ENCODE results near the gene PSMD8.
"Not testable (repeated sequence)": the region's sequence is repeated elsewhere in the genome, so short reads cannot be mapped to it uniquely, and the experiment has no call there.

Gene PSMD8

DNA sequence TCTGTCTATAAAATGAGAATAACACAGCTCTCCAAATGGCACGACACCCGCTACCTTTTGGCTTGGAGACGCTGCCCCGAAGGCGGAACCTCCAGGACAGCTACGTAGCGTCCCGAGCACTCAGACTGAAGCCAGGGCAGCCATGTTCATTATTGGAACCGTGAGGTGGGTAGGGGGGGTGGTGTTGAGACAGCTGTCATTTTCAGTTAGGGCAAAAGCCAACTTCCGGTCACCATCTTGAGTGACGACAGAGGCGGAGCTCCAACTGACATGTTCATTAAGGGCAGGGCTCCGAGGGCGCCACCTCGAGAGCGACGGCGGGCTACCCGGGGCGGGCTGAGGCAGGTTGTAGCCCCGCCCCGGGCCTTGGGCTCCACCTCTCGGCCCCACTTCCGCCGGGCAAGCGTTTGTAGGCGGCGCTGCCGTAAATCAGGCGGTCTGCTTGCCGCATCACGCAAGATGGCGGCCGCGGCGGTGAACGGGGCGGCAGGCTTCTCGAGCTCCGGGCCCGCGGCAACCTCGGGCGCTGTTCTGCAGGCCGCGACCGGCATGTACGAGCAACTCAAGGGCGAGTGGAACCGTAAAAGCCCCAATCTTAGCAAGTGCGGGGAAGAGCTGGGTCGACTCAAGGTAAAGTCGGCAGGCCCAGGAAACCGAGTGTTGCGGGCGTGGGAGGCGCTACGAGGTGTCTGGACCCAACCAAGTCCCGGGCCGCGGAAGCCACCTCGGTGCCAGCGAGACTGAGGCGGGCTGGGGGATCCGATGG lies at the start of gene PSMD8:
PSMD8 (plus strand) TSS at position 240 of the 766 bp plus-strand sequence; CDS start at position 271, 31 bp downstream.
- Histone ChIP-seq H3K4me3 (ENCODE audit: low read length) (peak within 1 kb of the TSS; percentile 97), H3K9ac (ENCODE audit: low read length) (peak within 1 kb of the TSS; percentile 81), H3K27me3 (ENCODE audit: control insufficient read depth, insufficient read depth, low read length) (no peaks in the 10 kb centered on the region), H3K36me3 (ENCODE audit: control insufficient read depth, insufficient read depth, low read length) (peaks cover 15% of the 10 kb centered on the region), H3K27ac (ENCODE audit: low read depth, low read length) (peak within 1 kb of the TSS; percentile 90), H3K4me1 (ENCODE audit: control insufficient read depth, insufficient read depth, low read length) (peaks cover 14% of the 10 kb centered on the region)

DNA sequence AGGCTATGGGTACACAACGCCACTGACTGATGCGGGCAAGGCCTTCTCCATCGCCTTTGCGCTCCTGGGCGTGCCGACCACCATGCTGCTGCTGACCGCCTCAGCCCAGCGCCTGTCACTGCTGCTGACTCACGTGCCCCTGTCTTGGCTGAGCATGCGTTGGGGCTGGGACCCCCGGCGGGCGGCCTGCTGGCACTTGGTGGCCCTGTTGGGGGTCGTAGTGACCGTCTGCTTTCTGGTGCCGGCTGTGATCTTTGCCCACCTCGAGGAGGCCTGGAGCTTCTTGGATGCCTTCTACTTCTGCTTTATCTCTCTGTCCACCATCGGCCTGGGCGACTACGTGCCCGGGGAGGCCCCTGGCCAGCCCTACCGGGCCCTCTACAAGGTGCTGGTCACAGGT lies 47.8 kb upstream of the PSMD8 start:
- H3K36me3 ChIP-seq (ENCODE audit: control insufficient read depth, insufficient read depth, low read length) = peaks cover 11% of the 10 kb centered on the region
- H3K4me1 ChIP-seq (ENCODE audit: control insufficient read depth, insufficient read depth, low read length) = peaks cover 4% of the 10 kb centered on the region
- no peaks in the 10 kb centered on the region for H3K27me3 ChIP-seq (ENCODE audit: control insufficient read depth, insufficient read depth, low read length)
- H3K27ac ChIP-seq (ENCODE audit: low read depth, low read length) = no peak overlapping the region
- H3K9ac ChIP-seq (ENCODE audit: low read length) = no peak overlapping the region
- no peak overlapping the region for H3K4me3 ChIP-seq (ENCODE audit: low read length)

DNA sequence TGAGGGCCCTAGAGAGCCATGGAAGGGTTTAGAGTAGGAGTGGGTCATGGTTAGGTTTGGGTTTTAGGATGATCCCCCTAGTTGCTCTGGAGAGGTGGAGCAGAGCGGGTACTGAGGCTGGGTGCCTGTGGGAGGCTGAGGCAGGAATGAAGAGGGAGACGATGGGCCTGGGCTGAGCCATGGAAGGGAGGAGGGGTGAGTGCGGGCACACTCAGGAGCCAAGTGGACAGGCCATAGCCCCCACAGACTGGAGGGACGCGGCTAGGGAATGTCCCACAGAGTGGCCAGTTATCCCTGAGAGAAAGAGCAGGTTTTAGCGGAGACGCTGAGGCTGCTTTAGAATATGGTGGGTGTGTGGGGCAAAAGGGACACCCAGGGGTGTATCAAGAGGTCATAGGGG lies 44.7 kb upstream of the PSMD8 start:
- Histone ChIP-seq H3K9ac (ENCODE audit: low read length) (no peak overlapping the region), H3K4me1 (ENCODE audit: control insufficient read depth, insufficient read depth, low read length) (no peaks in the 10 kb centered on the region), H3K27me3 (ENCODE audit: control insufficient read depth, insufficient read depth, low read length) (no peaks in the 10 kb centered on the region), H3K36me3 (ENCODE audit: control insufficient read depth, insufficient read depth, low read length) (peaks cover 11% of the 10 kb centered on the region), H3K27ac (ENCODE audit: low read depth, low read length) (no peak overlapping the region), H3K4me3 (ENCODE audit: low read length) (no peak overlapping the region)

DNA sequence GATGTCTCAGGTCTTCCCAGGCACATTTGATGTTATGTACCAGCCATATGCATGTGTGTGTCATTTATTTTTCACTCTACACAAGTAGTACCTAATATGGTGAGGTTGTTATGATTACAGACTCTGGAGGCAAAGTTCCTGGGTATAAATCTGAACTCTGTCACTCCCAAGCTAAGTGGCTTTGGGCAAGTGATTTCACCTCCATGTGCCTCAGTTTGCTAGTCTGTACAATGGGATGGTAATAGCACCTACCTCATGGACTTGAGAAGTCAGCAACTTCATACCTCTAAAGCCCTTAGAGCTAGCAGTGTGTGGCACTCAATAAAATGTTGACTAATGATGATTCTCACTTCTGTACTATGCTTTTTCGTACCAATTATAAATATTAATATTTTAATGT lies 42.6 kb upstream of the PSMD8 start:
- H3K4me3 ChIP-seq (ENCODE audit: low read length) = no peak overlapping the region
- H3K36me3 ChIP-seq (ENCODE audit: control insufficient read depth, insufficient read depth, low read length) = peaks cover 11% of the 10 kb centered on the region
- H3K9ac ChIP-seq (ENCODE audit: low read length) = no peak overlapping the region
- H3K27me3 ChIP-seq (ENCODE audit: control insufficient read depth, insufficient read depth, low read length) = no peaks in the 10 kb centered on the region
- no peak overlapping the region for H3K27ac ChIP-seq (ENCODE audit: low read depth, low read length)
- H3K4me1 ChIP-seq (ENCODE audit: control insufficient read depth, insufficient read depth, low read length) = no peaks in the 10 kb centered on the region

DNA sequence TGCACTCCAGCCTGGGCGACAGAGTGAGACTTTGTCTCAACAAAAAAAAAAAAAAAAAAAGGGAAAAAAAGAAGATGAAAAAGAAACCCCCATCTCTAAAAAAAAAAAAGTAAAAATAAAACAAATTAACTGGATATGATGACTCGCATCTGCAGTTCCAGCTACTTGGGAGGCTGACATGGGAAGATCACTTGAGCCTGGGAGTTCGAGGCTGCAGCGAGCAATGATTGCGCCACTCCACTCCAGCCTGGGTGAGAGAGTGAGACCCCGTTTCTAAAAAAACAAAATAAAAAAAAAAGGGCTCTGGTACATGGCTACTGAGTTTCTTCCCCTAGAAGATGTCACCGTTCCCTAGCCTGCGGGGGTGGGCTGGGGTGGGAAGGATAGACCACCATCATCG lies 41.1 kb upstream of the PSMD8 start:
- H3K27ac ChIP-seq (ENCODE audit: low read depth, low read length) = no peak overlapping the region
- no peak overlapping the region for H3K4me3 ChIP-seq (ENCODE audit: low read length)
- no peak overlapping the region for H3K9ac ChIP-seq (ENCODE audit: low read length)
- peaks cover under 1% of the 10 kb centered on the region for H3K36me3 ChIP-seq (ENCODE audit: control insufficient read depth, insufficient read depth, low read length)
- H3K27me3 ChIP-seq (ENCODE audit: control insufficient read depth, insufficient read depth, low read length) = no peaks in the 10 kb centered on the region
- H3K4me1 ChIP-seq (ENCODE audit: control insufficient read depth, insufficient read depth, low read length) = no peaks in the 10 kb centered on the region

DNA sequence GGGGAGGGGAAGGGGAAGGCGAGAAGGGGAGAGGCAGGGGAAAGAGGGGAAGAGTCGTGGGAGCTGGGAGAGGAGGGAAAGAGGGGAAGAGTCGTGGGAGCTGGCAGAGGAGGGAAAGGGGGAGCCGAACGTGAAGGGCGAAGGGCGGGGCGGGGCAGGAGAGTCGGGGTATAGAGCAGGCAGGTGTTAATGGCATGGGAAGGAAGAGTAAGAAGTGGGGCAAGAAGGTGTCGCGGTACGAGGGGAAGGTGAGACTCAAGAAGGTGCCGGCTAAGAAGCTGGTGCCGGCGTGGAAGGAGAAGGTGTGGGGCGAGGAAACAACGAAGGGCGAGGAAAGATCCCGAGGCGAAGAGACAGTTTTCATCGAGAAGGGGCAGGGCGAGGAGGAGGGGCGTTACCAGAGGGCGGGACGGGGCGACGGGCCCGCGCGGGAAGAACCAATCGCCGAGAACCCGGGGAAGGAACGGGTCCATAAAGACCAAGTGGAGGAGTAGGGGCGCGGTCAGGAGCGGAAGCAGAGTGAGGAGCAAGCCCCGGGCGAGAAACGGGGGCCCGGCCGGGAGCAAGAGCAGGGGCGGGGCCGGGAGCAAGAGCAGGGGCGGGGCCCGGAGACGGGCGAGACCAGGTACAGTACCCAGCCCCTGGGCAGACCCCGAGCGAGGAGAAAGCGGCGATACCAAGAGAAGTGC lies 38.3 kb upstream of the PSMD8 start:
- H3K36me3 ChIP-seq (ENCODE audit: control insufficient read depth, insufficient read depth, low read length) = no peaks in the 10 kb centered on the region
- peak overlapping the region; percentile 86 for H3K27ac ChIP-seq (ENCODE audit: low read depth, low read length)
- H3K4me1 ChIP-seq (ENCODE audit: control insufficient read depth, insufficient read depth, low read length) = no peaks in the 10 kb centered on the region
- peak overlapping the region; percentile 70 for H3K9ac ChIP-seq (ENCODE audit: low read length)
- H3K27me3 ChIP-seq (ENCODE audit: control insufficient read depth, insufficient read depth, low read length) = no peaks in the 10 kb centered on the region
- H3K4me3 ChIP-seq (ENCODE audit: low read length) = peak overlapping the region; percentile 98

DNA sequence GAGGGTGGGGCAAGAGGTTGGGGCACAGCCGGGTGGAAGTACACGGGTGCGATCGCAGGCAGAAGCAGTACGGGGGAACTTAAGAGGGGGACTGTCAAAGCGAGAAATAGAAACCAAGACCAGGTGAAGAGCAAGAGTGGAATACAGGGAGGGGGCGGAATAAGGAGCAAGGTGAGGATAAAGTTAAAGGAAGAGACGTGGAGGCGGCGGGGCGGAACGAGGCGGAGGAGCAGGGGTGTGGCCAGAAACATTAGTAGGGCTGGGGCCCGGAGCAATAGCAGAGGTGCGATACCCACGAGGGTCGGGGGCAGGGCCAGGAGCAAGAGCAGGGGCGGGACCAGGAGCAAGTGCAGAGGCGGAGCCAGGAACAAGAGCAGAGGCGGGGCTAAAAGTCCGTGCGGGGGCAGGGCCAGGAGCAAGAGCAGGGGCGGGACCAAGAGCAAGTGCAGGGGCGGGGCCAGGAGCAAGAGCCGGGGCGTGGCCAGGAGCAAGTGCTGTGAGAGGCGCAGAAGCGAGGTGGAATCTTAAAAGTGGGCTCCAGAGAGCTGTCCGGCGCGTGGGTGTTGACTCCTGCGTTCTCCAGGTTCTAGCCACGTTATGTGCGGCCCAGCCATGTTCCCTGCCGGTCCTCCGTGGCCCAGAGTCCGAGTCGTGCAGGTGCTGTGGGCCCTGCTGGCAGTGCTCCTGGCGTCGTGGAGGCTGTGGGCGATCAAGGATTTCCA lies 37.6 kb upstream of the PSMD8 start:
- Histone ChIP-seq H3K4me3 (ENCODE audit: low read length) (peak overlapping the region; percentile 98), H3K36me3 (ENCODE audit: control insufficient read depth, insufficient read depth, low read length) (no peaks in the 10 kb centered on the region), H3K4me1 (ENCODE audit: control insufficient read depth, insufficient read depth, low read length) (no peaks in the 10 kb centered on the region), H3K9ac (ENCODE audit: low read length) (peak overlapping the region; percentile 70), H3K27ac (ENCODE audit: low read depth, low read length) (peak overlapping the region; percentile 86), H3K27me3 (ENCODE audit: control insufficient read depth, insufficient read depth, low read length) (no peaks in the 10 kb centered on the region)

DNA sequence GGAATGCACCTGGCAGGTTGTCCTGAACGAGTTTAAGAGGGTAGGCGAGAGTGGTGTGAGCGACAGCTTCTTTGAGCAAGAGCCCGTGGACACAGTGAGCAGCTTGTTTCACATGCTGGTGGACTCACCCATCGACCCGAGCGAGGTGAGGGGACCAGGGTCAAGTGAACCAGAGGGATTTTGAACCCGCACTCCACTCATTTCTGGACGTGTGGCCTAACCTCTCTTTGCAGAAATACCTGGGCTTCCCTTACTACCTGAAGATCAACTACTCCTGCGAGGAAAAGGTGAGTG lies 37.1 kb upstream of the PSMD8 start:
- H3K4me1 ChIP-seq (ENCODE audit: control insufficient read depth, insufficient read depth, low read length) = no peaks in the 10 kb centered on the region
- H3K36me3 ChIP-seq (ENCODE audit: control insufficient read depth, insufficient read depth, low read length) = no peaks in the 10 kb centered on the region
- peak overlapping the region; percentile 98 for H3K4me3 ChIP-seq (ENCODE audit: low read length)
- no peak overlapping the region for H3K9ac ChIP-seq (ENCODE audit: low read length)
- H3K27ac ChIP-seq (ENCODE audit: low read depth, low read length) = no peak overlapping the region
- H3K27me3 ChIP-seq (ENCODE audit: control insufficient read depth, insufficient read depth, low read length) = no peaks in the 10 kb centered on the region

DNA sequence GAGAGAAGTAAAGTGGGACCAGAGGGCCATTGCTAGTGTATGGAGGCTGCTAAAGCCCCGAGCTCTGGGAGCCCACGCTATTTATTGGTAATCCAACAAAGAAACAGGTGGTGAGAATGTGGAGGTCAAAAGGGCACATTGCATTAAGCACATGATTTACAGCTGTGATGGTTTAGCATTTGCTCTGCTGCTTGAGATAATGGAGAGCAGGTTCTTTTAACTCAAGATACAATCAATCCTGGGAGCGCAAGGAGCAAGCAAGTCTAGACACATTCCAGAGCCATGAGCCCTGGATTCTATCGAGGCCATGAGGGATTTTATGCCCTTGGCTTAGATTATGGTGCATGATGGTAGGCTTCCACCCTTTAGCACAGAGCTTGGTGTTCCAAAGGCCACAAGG lies 35.4 kb upstream of the PSMD8 start:
- H3K36me3 ChIP-seq (ENCODE audit: control insufficient read depth, insufficient read depth, low read length); H3K27me3 ChIP-seq (ENCODE audit: control insufficient read depth, insufficient read depth, low read length); H3K4me1 ChIP-seq (ENCODE audit: control insufficient read depth, insufficient read depth, low read length); H3K4me3 ChIP-seq (ENCODE audit: low read length); H3K9ac ChIP-seq (ENCODE audit: low read length); H3K27ac ChIP-seq (ENCODE audit: low read depth, low read length): not testable (repeated sequence)

DNA sequence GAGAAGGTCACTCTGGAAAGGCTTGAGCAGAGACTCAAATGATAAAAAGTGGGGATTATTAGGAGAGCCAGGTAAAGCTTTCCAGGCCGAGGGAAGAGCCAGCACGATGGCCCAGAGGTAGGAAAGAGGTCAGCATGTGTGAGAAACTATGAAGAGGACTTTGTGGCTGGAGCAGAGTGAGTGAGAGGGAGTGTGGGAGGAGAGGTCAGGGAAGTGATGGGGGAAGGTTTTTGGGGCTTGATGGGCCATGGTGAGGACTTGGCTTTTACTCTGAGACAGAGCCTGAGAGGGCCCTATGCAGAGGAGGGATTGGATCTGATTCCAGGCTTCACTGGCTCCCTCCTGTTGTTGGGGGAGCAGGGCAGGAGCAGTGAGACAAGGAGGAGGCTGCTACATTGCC lies 33.4 kb upstream of the PSMD8 start:
- no peaks in the 10 kb centered on the region for H3K36me3 ChIP-seq (ENCODE audit: control insufficient read depth, insufficient read depth, low read length)
- no peaks in the 10 kb centered on the region for H3K27me3 ChIP-seq (ENCODE audit: control insufficient read depth, insufficient read depth, low read length)
- no peak overlapping the region for H3K9ac ChIP-seq (ENCODE audit: low read length)
- H3K27ac ChIP-seq (ENCODE audit: low read depth, low read length) = no peak overlapping the region
- H3K4me3 ChIP-seq (ENCODE audit: low read length) = no peak overlapping the region
- H3K4me1 ChIP-seq (ENCODE audit: control insufficient read depth, insufficient read depth, low read length) = no peaks in the 10 kb centered on the region

DNA sequence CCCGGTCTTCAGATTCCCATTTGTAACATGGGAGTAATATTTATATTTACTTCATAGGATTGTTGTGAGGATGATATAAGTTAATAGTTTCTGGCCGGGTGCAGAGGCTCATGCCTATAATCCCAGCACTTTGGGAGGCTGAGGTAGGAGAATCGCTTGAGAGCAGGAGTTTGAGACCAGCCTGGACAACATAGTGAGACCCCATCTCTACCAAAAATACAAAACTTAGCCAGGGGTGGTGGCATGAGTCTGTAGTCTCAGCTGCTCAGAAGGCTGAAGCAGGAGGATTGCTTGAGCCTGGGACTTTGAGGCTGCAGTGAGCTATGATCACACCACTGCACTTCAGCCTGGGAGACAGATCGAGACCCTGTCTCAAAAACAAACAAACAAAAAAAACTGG lies 27.5 kb upstream of the PSMD8 start:
- Histone ChIP-seq H3K9ac (ENCODE audit: low read length) (no peak overlapping the region), H3K27me3 (ENCODE audit: control insufficient read depth, insufficient read depth, low read length) (no peaks in the 10 kb centered on the region), H3K36me3 (ENCODE audit: control insufficient read depth, insufficient read depth, low read length) (no peaks in the 10 kb centered on the region), H3K27ac (ENCODE audit: low read depth, low read length) (no peak overlapping the region), H3K4me1 (ENCODE audit: control insufficient read depth, insufficient read depth, low read length) (no peaks in the 10 kb centered on the region), H3K4me3 (ENCODE audit: low read length) (no peak overlapping the region)

DNA sequence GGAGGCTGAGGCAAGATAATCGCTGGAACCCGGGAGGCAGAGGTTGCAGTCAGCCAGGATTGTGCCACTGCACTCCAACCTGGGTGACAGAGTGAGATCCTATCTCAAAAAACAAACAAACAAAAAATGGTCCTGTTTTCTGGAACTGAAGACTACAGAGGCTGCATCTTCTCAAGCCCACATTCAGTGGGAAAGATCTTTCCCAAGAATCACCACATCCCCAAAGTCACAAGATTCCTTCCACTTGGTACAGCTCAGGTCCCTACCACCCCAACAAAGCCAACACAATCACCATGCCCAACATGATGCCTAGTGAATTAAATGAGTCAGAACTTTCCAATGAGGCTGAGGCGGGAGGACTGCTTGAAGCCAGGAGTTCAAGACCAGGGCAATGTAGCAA lies 23.5 kb upstream of the PSMD8 start:
- Histone ChIP-seq H3K4me1 (ENCODE audit: control insufficient read depth, insufficient read depth, low read length) (no peaks in the 10 kb centered on the region), H3K27me3 (ENCODE audit: control insufficient read depth, insufficient read depth, low read length) (peaks cover 2% of the 10 kb centered on the region), H3K36me3 (ENCODE audit: control insufficient read depth, insufficient read depth, low read length) (no peaks in the 10 kb centered on the region), H3K9ac (ENCODE audit: low read length) (no peak overlapping the region), H3K4me3 (ENCODE audit: low read length) (no peak overlapping the region), H3K27ac (ENCODE audit: low read depth, low read length) (no peak overlapping the region)
